LNCaP clone FGC (cell line): ENCODE data around the gene OPA1.

Experiments
- DNase-seq: peaks from one replicate; pipeline ENCODE4 v3.0.0-alpha.2; 2011; ENCODE audit warnings: low read depth
- H3K4me3 ChIP-seq: 2 replicates; pipeline ENCODE4 v1.5.1; 2011; ENCODE audit warnings: mild to moderate bottlenecking, low read depth, low read length, control low read depth
- CTCF ChIP-seq: IDR thresholded peaks from 2 replicates; pipeline ENCODE4 v1.5.1; 2012; ENCODE audit warnings: mild to moderate bottlenecking; ENCODE audit not compliant: control insufficient read depth, insufficient read depth; ENCODE audit errors: extremely low read depth

The OPA1 gene

GRCh38 chr3:193592841-193593667, at the start of gene OPA1:
OPA1 (plus strand) TSS chr3:193593208; CDS start chr3:193593378, 170 bp downstream.
- peak within 1 kb of the TSS; percentile 72 for H3K4me3 ChIP-seq
- TF ChIP-seq CTCF, result peak; percentile 43
- peak; percentile 98 for DNase-seq

DNA sequence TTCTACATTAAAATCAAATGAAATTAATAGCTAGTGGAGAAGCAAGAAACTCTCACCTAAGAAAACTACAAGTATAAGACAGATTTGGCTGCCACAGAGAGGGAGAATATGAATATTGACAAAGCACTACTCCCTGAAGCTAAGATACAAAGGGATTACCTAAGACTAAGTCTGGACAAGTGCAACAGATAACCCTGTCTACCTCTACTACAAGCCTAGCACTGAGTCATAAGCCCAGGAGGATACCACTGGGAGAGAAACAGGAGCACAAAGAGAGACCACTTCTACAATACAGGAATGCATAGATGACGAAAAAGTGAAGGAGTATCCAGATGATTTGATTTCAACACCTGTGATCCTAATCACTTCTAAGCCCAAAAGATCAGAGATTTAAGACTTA, 48.7 kb upstream of the OPA1 start:
- no peak overlapping the region for H3K4me3 ChIP-seq

DNA sequence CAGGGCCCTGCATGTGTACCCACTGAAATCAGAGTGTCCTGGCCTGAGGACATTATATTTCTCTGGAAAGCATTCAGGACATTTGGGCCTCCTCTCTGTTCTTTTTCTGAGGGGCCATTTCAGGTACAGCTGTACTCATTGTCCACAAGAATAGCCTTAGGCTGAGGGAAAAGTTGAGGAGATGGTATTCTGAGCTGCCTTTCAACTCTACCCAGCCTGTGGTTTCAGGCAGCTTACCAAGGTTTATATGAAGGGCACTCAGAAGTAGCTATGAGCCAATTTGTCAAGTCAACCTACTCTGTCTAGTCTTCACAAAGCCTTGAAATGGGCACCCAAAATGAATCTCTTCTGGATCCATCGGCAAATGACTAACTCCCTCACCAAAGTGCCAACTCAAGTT, 47.7 kb upstream of the OPA1 start:
- TF ChIP-seq CTCF, result no peak
- H3K4me3 ChIP-seq, result no peak overlapping the region
- DNase-seq, result no peak

More for the DNA sequence above, 48.7 kb upstream of the OPA1 start:
- DNase-seq, result no peak
- no peak for TF ChIP-seq CTCF

- DNase-seq, result no peak
- TF ChIP-seq CTCF, result no peak
- H3K4me3 ChIP-seq, result no peak overlapping the region
These were observed 46.9 kb upstream of the OPA1 start for GRCh38 chr3:193546129-193546528.

GRCh38 chr3:193548406-193548805, 44.6 kb upstream of the OPA1 start:
- no peak for DNase-seq
- H3K4me3 ChIP-seq, result no peak overlapping the region
- TF ChIP-seq CTCF, result no peak

- no peak for DNase-seq
- no peak for TF ChIP-seq CTCF
- no peak overlapping the region for H3K4me3 ChIP-seq
These were observed 40.1 kb upstream of the OPA1 start for GRCh38 chr3:193552923-193553322.

- no peak overlapping the region for H3K4me3 ChIP-seq
- no peak for TF ChIP-seq CTCF
- DNase-seq, result no peak
These were observed 39.4 kb upstream of the OPA1 start for GRCh38 chr3:193553586-193553985.
